ENCODE data around the gene ZC3H4.

Gene ZC3H4

GRCh38 chr19:47024502-47024901 lies 89.1 kb downstream of the ZC3H4 start:
- Mint-ChIP-seq H3K4me3 (no peak overlapping the region), H3K4me1 (peaks cover 10% of the 10 kb centered on the region), H3K27me3 (peaks cover 67% of the 10 kb centered on the region), H3K27ac (no peak overlapping the region), H3K36me3 (ENCODE audit: low read depth) (no peaks in the 10 kb centered on the region), H3K9me3 (no peaks in the 10 kb centered on the region)
- DNase-seq (no peak), ATAC-seq (no peak)

GRCh38 chr19:47023448-47023794 lies 90.2 kb downstream of the ZC3H4 start:
- Mint-ChIP-seq H3K4me1 (peaks cover 14% of the 10 kb centered on the region), H3K36me3 (ENCODE audit: low read depth) (no peaks in the 10 kb centered on the region), H3K4me3 (no peak overlapping the region), H3K27ac (no peak overlapping the region), H3K27me3 (peaks cover 71% of the 10 kb centered on the region), H3K9me3 (no peaks in the 10 kb centered on the region)
- DNase-seq, result no peak
- no peak for ATAC-seq

GRCh38 chr19:47022541-47023447 lies 90.8 kb downstream of the ZC3H4 start:
- ATAC-seq (no peak), DNase-seq (no peak)
- no peak overlapping the region for H3K4me3 Mint-ChIP-seq
- H3K27ac Mint-ChIP-seq, result no peak overlapping the region
- H3K27me3 Mint-ChIP-seq, result peaks cover 68% of the 10 kb centered on the region
- no peaks in the 10 kb centered on the region for H3K9me3 Mint-ChIP-seq
- H3K36me3 Mint-ChIP-seq (ENCODE audit: low read depth), result no peaks in the 10 kb centered on the region
- peaks cover 14% of the 10 kb centered on the region for H3K4me1 Mint-ChIP-seq

- ATAC-seq (no peak), DNase-seq (no peak)
- Mint-ChIP-seq H3K27ac (no peak overlapping the region), H3K9me3 (no peaks in the 10 kb centered on the region), H3K4me1 (peaks cover 14% of the 10 kb centered on the region), H3K4me3 (no peak overlapping the region), H3K36me3 (ENCODE audit: low read depth) (no peaks in the 10 kb centered on the region), H3K27me3 (peaks cover 63% of the 10 kb centered on the region)
These were observed 91.4 kb downstream of the ZC3H4 start for GRCh38 chr19:47022140-47022536.

- no peak overlapping the region for H3K27ac Mint-ChIP-seq
- peaks cover 65% of the 10 kb centered on the region for H3K27me3 Mint-ChIP-seq
- H3K9me3 Mint-ChIP-seq, result no peaks in the 10 kb centered on the region
- no peak for ATAC-seq
- DNase-seq, result no peak
- no peaks in the 10 kb centered on the region for H3K36me3 Mint-ChIP-seq (ENCODE audit: low read depth)
- peak overlapping the region; percentile 38 for H3K4me3 Mint-ChIP-seq
- H3K4me1 Mint-ChIP-seq, result peaks cover 14% of the 10 kb centered on the region
These were observed 91.9 kb downstream of the ZC3H4 start for GRCh38 chr19:47021536-47022139.

GRCh38 chr19:47020992-47021496 lies 92.5 kb downstream of the ZC3H4 start:
- peaks cover 61% of the 10 kb centered on the region for H3K27me3 Mint-ChIP-seq

GRCh38 chr19:47020132-47020805 lies 93.3 kb downstream of the ZC3H4 start:
- Mint-ChIP-seq H3K4me3 (no peak overlapping the region), H3K9me3 (no peaks in the 10 kb centered on the region), H3K27me3 (peaks cover 58% of the 10 kb centered on the region), H3K36me3 (ENCODE audit: low read depth) (no peaks in the 10 kb centered on the region), H3K27ac (no peak overlapping the region), H3K4me1 (peaks cover 14% of the 10 kb centered on the region)
- ATAC-seq, result no peak
- DNase-seq, result no peak

More at GRCh38 chr19:47020992-47021496, 92.5 kb downstream of the ZC3H4 start:
- ATAC-seq (no peak), DNase-seq (no peak)
- peaks cover 14% of the 10 kb centered on the region for H3K4me1 Mint-ChIP-seq
- no peaks in the 10 kb centered on the region for H3K9me3 Mint-ChIP-seq
- peak overlapping the region; percentile 38 for H3K4me3 Mint-ChIP-seq
- no peaks in the 10 kb centered on the region for H3K36me3 Mint-ChIP-seq (ENCODE audit: low read depth)
- H3K27ac Mint-ChIP-seq, result no peak overlapping the region

GRCh38 chr19:47019431-47020041 lies 94.0 kb downstream of the ZC3H4 start, which contains the start of gene NPAS1:
Gene NPAS1, plus strand, starts transcription at chr19:47019837. Its CDS starts 1,211 bp downstream, at chr19:47021048.
- H3K36me3 Mint-ChIP-seq (ENCODE audit: low read depth), result no peaks in the 10 kb centered on the region
- no peak within 1 kb of the TSS for H3K27ac Mint-ChIP-seq
- H3K9me3 Mint-ChIP-seq, result no peaks in the 10 kb centered on the region
- H3K4me1 Mint-ChIP-seq, result peaks cover 14% of the 10 kb centered on the region
- H3K27me3 Mint-ChIP-seq, result peaks cover 55% of the 10 kb centered on the region
- no peak within 1 kb of the TSS for H3K4me3 Mint-ChIP-seq
- DNase-seq (no peak), ATAC-seq (no peak)

- no peak overlapping the region for H3K4me3 Mint-ChIP-seq
- H3K27me3 Mint-ChIP-seq, result peaks cover 49% of the 10 kb centered on the region
- H3K4me1 Mint-ChIP-seq, result peaks cover 14% of the 10 kb centered on the region
- H3K9me3 Mint-ChIP-seq, result no peaks in the 10 kb centered on the region
- ATAC-seq, result no peak
- H3K27ac Mint-ChIP-seq, result no peak overlapping the region
- no peaks in the 10 kb centered on the region for H3K36me3 Mint-ChIP-seq (ENCODE audit: low read depth)
- DNase-seq, result no peak
These were observed 94.7 kb downstream of the ZC3H4 start for GRCh38 chr19:47018923-47019322.
